GM12878 (cell line): ENCODE data around the gene SLC45A1. TPM values are rescaled to one million over a fixed set of nuclear protein-coding genes. Genes with fewer than 3 reads are reported as not detected.

ENCODE experiments used
- ATAC-seq: fragments of 200-7000 bp; cut with Tn5 transposase; 3 replicates; pipeline ENCODE4 v1.9.1; 2020; ENCODE audit warnings: mild to moderate bottlenecking, moderate library complexity
- BruUV-seq: library from RNA; stranded (reverse); fragments of 400-500 nt; replicated peaks from 2 replicates; lab custom pipeline; 2021; lab: Mats Ljungman, UMichigan
- CTCF ChIA-PET: fragments of 300-600 bp; sonication (Branson Sonifier 250); formaldehyde crosslinking; extraction: SDS; loops from one replicate; lab custom pipeline; 2021; ENCODE audit warnings: inconsistent platforms; lab: Yijun Ruan, JAX
- POLR2A ChIA-PET: fragments of 350-600 bp; formaldehyde crosslinking; extraction: SDS; loops from one replicate; lab custom pipeline; 2021; ENCODE audit warnings: inconsistent platforms; lab: Charles Lee
- RAD21 ChIA-PET: fragments of 300-600 bp; sonication (Branson Sonifier 250); formaldehyde crosslinking; loops from one replicate; lab custom pipeline; 2023; ENCODE audit warnings: antibody characterized with exemption; ENCODE audit not compliant: unreplicated experiment; lab: Charles Lee
- SMC1A ChIA-PET: fragments of 300-600 bp; sonication (Branson Sonifier 250); formaldehyde crosslinking; loops from one replicate; lab custom pipeline; 2023; ENCODE audit not compliant: unreplicated experiment, uncharacterized antibody; lab: Charles Lee
- DNase-seq: peaks from one replicate; pipeline ENCODE4 v3.0.0-alpha.2; 2011; ENCODE audit warnings: low read depth, low spot score
- FAIRE-seq: peaks from 3 replicates; lab custom pipeline; 2011; peaks lifted over from hg19 to GRCh38; lab: Jason Lieb, UNC
- H2AFZ ChIP-seq: 2 replicates; pipeline ENCODE4 v1.6.0; 2011; ENCODE audit warnings: low read depth, low read length, control low read depth; ENCODE audit not compliant: control insufficient read depth
- H3K27ac ChIP-seq: 2 replicates; pipeline ENCODE4 v1.5.1; 2011; ENCODE audit warnings: control low read depth; ENCODE audit not compliant: control insufficient read depth, insufficient read depth
- H3K27me3 ChIP-seq, 2 experiments: replicated peaks in 1 of 2; 2 replicates each; pipeline versions ENCODE4 v1.6.0 to v1.6.1; 2011; ENCODE audit warnings: low read length in 1 of 2; ENCODE audit not compliant: control insufficient read depth in 2 of 2, insufficient read depth in 2 of 2
- H3K36me3 ChIP-seq, 2 experiments: 2 replicates each; pipeline ENCODE4 v1.5.1; 2011; ENCODE audit warnings: low read length in 1 of 2; ENCODE audit not compliant: control insufficient read depth in 2 of 2, insufficient read depth in 2 of 2
- H3K4me1 ChIP-seq: 2 replicates; pipeline ENCODE4 v1.6.1; 2011; ENCODE audit warnings: mild to moderate bottlenecking, low read length, moderate library complexity, mixed read lengths; ENCODE audit not compliant: control insufficient read depth, insufficient read depth
- H3K4me2 ChIP-seq: 2 replicates; pipeline ENCODE4 v1.6.0; 2011; ENCODE audit warnings: control low read depth; ENCODE audit not compliant: control insufficient read depth, insufficient read depth
- H3K4me3 ChIP-seq: fragments of 200-600 bp; sonication (generic); 2 replicates; pipeline ENCODE4 v1.5.1; 2016
- H3K79me2 ChIP-seq: 2 replicates; pipeline ENCODE4 v1.6.0; 2011; ENCODE audit warnings: low read length; ENCODE audit not compliant: control insufficient read depth, insufficient read depth
- H3K9ac ChIP-seq: 2 replicates; pipeline ENCODE4 v1.8.0; 2011; ENCODE audit warnings: low read length, control low read depth, mixed read lengths; ENCODE audit not compliant: control insufficient read depth, insufficient read depth
- H3K9me3 ChIP-seq: replicated peaks from 3 replicates; pipeline ENCODE4 v1.5.1; 2011; ENCODE audit warnings: mild to moderate bottlenecking, low read length; ENCODE audit not compliant: control insufficient read depth, insufficient read depth
- H4K20me1 ChIP-seq: 2 replicates; pipeline ENCODE4 v1.6.0; 2011; ENCODE audit not compliant: control insufficient read depth, insufficient read depth
- BRCA1 ChIP-seq: IDR thresholded peaks from 2 replicates; pipeline ENCODE4 v1.6.1; 2011; ENCODE audit warnings: low read depth, low read length, improper control_type of control experiment
- CBFB ChIP-seq: IDR thresholded peaks from 2 replicates; pipeline ENCODE4 v1.6.1; 2016; ENCODE audit warnings: antibody characterized with exemption, low read depth
- ETV6 ChIP-seq, 2 experiments: fragments of 450-650 bp in 1 of 2; IDR thresholded peaks in 1 of 2; conservative IDR thresholded peaks in 1 of 2; 2 replicates each; pipeline ENCODE4 v1.6.1; 2014; ENCODE audit warnings: antibody characterized with exemption in 1 of 2, borderline replicate concordance in 1 of 2, low read depth in 1 of 2, mild to moderate bottlenecking in 1 of 2, moderate library complexity in 1 of 2
- IRF4 ChIP-seq: IDR thresholded peaks from 2 replicates; pipeline ENCODE4 v1.6.1; 2011; ENCODE audit warnings: low read depth, low read length
- MEF2A ChIP-seq: IDR thresholded peaks from 2 replicates; pipeline ENCODE4 v1.6.1; 2011; ENCODE audit warnings: low read depth, mild to moderate bottlenecking, low read length, moderate library complexity; ENCODE audit not compliant: insufficient read depth
- NFYA ChIP-seq: IDR thresholded peaks from 2 replicates; pipeline ENCODE4 v1.6.1; 2011; ENCODE audit warnings: low read depth, mild to moderate bottlenecking, low read length, improper control_type of control experiment, borderline replicate concordance
- NR2F1 ChIP-seq: fragments of 450-650 bp; conservative IDR thresholded peaks from 2 replicates; pipeline ENCODE4 v1.6.1; 2017; ENCODE audit warnings: mild to moderate bottlenecking
- PAX8 ChIP-seq: fragments of 450-650 bp; IDR thresholded peaks from 2 replicates; pipeline ENCODE4 v1.6.1; 2017; ENCODE audit warnings: mild to moderate bottlenecking, moderate library complexity
- YBX1 ChIP-seq: fragments of 450-650 bp; IDR thresholded peaks from 2 replicates; pipeline ENCODE4 v1.6.1; 2016; ENCODE audit warnings: antibody characterized with exemption
- WGBS: methylation state at CpG from one replicate; pipeline ENCODE4 v1.1.6; 2016; ENCODE audit warnings: low lambda C conversion rate; ENCODE audit not compliant: insufficient replicate concordance, insufficient coverage; ENCODE audit errors: missing lambda C conversion rate; 5-methylcytosine and 5-hydroxymethylcytosine counted together
- in situ Hi-C: fragments of 300-500 bp; cut with MboI; formaldehyde crosslinking; loops from 9 replicates; pipeline ENCODE4 v1.14.3; 2018; ENCODE audit warnings: mixed read lengths
- intact Hi-C: fragments of 100-400 bp; cut with micrococcal nuclease; formaldehyde crosslinking; loops from one replicate; pipeline ENCODE4 v1.14.2; 2022; ENCODE audit not compliant: unreplicated experiment
- polyA plus RNA-seq, 11 experiments: library from polyadenylated mRNA; depleted of rRNA in 4 of 11; unstranded in 6 of 11; stranded (reverse) in 5 of 11; fragments of >200 nt; fragmentation: Nextera tagmentation in 4 of 11; fragmentation: Illumina TruSeq in 1 of 11; extraction: Ambion mirVana in 4 of 11; extraction: Trizol in 1 of 11; gene quantifications; 1 replicate in 1 of 11; 2 replicates in 10 of 11; pipeline versions ENCODE4 v1.2.1 to v1.2.3, GENCODE V29; 2011 to 2016; ENCODE audit warnings: inconsistent platforms in 2 of 11, missing spikeins in 2 of 11, low read depth in 1 of 11
- total RNA-seq, 4 experiments: library from RNA; depleted of rRNA in 3 of 4; stranded (reverse); fragments of >200 nt in 3 of 4; fragmentation: Illumina TruSeq in 1 of 4; extraction: Trizol in 1 of 4; gene quantifications; 2 replicates each; pipeline versions ENCODE4 v1.2.1 to v1.2.3, GENCODE V29; 2013 to 2021

SLC45A1 gene
- total and polyA plus RNA-seq, 10 of the 15 experiments (the other 5 are each of a cell fraction or from before 2014, with no cell fraction given), result 0.07 to 0.23 (median 0.13) TPM; not detected in 6

DNA sequence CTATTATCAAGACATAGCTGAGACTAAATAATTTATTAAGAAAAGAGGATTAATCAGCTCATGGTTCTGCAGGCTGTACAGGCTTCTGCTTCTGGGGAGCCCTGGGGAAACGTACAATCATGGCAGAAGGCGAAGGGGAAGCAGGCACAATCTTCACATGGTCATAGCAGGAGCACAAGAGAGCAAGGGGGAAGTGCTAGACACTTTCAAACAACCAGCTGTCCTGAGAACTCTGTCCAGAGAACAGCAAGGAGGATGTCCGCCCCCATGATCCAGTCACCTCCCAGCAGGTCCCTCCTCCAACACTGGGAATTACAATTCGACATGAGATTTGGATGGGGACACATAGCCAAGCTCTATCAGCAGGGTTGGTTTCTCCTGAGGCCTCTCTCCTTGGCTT, 10.3 kb upstream of the SLC45A1 start:
- FAIRE-seq, result no peak
- ChIA-PET POLR2A (no interaction called here), CTCF (interaction anchor here (0.8 to 1.9 kb wide), 3 partner anchors 275 to 542 kb away, joined by 3 to 5 read pairs (median 4); no protein-coding TSS in a partner anchor), SMC1A (interaction anchor here (1.0 to 4.4 kb wide), 2 partner anchors 289 to 292 kb away, joined by 4 to 17 read pairs; no protein-coding TSS in a partner anchor), RAD21 (no interaction called here)
- Histone ChIP-seq H3K4me2 (no peak overlapping the region), H3K4me3 (no peak overlapping the region), H3K27me3 (no peaks in the 10 kb centered on the region), H3K9me3 (no peaks in the 10 kb centered on the region), H3K79me2 (no peaks in the 10 kb centered on the region), H3K36me3 (no peaks in the 10 kb centered on the region), H3K27ac (no peak overlapping the region), H2AFZ (no peak overlapping the region), H4K20me1 (no peaks in the 10 kb centered on the region), H3K9ac (no peak overlapping the region), H3K4me1 (no peaks in the 10 kb centered on the region)
- WGBS, result 48% methylated on average over 4 of the region's 4 CpGs
- in situ Hi-C loops (no loop called here), intact Hi-C loops (no loop called here)
- no TSS peak for BruUV-seq
- no peak for TF ChIP-seq YBX1
- no peak for TF ChIP-seq IRF4
- no peak for TF ChIP-seq NR2F1
- no peak for TF ChIP-seq NFYA
- TF ChIP-seq BRCA1, result no peak
- TF ChIP-seq CBFB, result no peak
- TF ChIP-seq MEF2A, result no peak
- TF ChIP-seq PAX8, result no peak
- no peak for TF ChIP-seq ETV6 (conservative IDR thresholded peaks at IDR 0.05 in 1 of 2, IDR thresholded peaks at IDR 0.05 in 1 of 2; ENCODE audit: borderline replicate concordance in 1 of 2, low read depth in 1 of 2)
- ATAC-seq, result no peak
- DNase-seq, result no peak
